ENCODE results near the gene ESRRA. TPM values are rescaled to one million over a fixed set of nuclear protein-coding genes. Genes with fewer than 3 reads are reported as not detected.

ESRRA gene
- total and polyA plus RNA-seq, 10 of the 15 experiments (the other 5 are each of a cell fraction or from before 2014, with no cell fraction given): 0.32 to 48.9 (median 12.6) TPM

DNA sequence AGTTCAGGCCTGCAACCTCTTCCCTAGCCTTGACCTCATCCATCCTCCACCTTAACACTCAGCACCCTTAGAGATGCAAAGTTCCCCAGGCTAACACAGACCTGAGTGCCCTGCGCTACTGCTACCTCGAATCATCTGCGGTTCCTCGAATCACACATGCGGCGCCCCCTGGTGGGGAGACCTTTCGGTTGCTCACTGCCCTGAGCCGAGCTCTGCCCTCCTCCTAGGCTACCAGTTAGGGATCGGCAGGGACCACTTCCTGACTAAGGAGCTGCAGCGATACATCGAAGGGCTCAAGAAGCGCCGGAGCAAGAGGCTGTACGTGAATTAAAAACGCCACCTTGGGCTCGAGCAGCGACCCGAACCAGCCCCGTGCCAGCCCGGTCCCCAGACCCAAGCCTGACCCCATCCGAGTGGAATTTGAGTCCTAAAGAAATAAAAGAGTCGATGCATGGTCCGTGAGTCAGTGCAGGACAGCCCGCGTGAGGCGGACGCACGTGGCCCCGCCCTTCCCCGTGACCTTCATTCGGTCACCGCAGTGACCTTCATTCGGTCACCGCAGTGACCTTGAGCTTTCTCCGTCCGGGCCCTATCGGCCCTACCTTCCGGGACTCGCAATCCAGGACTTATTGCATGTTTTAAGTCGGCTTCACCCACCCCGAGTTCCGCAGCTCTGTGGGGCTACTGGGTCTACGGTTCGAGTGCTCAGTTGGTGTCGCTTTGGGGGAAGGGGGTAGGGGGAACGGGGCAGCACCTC is 830 bp upstream of the ESRRA start (continued):
- no peak for TF ChIP-seq POLR2AphosphoS2 (IDR thresholded peaks at IDR 0.05; ENCODE audit: low read depth, low read length)
- peak; percentile 79 for TF ChIP-seq RAD51 (IDR thresholded peaks at IDR 0.05)

DNA sequence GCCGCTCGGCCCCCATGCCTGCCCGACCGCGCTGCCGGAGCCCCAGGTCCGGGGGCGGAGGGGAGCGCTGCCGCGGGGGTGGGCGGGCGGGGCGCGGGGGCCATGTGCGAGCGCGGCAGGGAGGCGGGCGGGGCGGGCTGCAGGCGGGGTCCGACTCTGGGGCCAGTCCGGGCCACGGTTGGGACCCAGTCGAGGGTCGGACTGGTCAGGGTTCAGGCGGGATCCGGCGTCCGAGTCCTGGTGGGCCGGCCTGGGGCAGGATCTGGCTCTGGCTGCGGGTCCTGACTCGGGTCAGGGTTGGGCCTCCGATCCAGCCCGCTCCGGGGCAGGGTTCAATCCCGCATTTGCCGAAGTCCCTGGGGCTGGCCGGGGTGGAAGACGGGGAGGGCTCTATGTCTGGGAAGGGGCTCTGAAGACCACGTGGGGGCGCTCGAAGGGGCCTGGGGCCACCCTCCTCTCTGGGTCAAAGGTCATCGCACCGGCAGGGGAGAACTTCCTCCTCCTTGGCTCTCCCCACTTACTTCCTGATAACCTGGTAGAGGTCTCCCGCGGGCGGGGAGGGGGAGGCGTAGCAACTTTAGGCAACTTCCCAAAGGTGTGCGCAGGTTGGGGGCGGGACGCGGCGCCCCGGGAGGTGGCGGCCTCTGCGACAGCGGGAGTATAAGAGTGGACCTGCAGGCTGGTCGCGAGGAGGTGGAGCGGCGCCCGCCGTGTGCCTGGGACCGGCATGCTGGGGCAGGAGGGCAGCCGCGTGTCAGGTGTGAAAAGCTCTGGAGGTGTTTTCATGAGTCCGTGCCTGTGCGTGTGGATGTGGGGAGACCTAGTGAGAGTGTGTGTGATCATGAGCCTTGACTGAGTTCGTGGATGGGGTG is 603 bp downstream of the ESRRA start:
- no peak for DNase-seq (ENCODE audit: low read depth, low spot score)
- Histone ChIP-seq H3K9ac (ENCODE audit: control insufficient read depth, insufficient read depth, low read length) (peak overlapping the region; percentile 80), H3K9me3 (replicated peaks; ENCODE audit: control insufficient read depth, insufficient read depth, low read length) (no peaks in the 10 kb centered on the region), H3K27me3 (replicated peaks in 1 of 2; ENCODE audit: control insufficient read depth in 2 of 2, insufficient read depth in 2 of 2, low read length in 1 of 2) (peaks cover 0 to under 1% of the 10 kb centered on the region in 2 experiments; a peak in 2 of 4 replicates), H3K27ac (ENCODE audit: control insufficient read depth, insufficient read depth) (peak overlapping the region; percentile 79), H3K36me3 (ENCODE audit: control insufficient read depth in 2 of 2, insufficient read depth in 2 of 2, low read length in 1 of 2) (peaks cover 0 to 3% of the 10 kb centered on the region in 2 experiments; a peak in 2 of 4 replicates), H2AFZ (ENCODE audit: control insufficient read depth, low read depth, low read length) (peak overlapping the region; percentile 58), H4K20me1 (ENCODE audit: control insufficient read depth, insufficient read depth) (no peaks in the 10 kb centered on the region), H3K4me1 (ENCODE audit: control insufficient read depth, insufficient read depth, low read length) (peaks cover 18% of the 10 kb centered on the region), H3K79me2 (ENCODE audit: control insufficient read depth, insufficient read depth, low read length) (peaks cover 24% of the 10 kb centered on the region), H3K4me2 (ENCODE audit: control insufficient read depth, insufficient read depth) (peak overlapping the region; percentile 99), H3K4me3 (peak overlapping the region; percentile 78)
- WGBS (ENCODE audit: insufficient coverage, insufficient replicate concordance, low lambda C conversion rate, missing lambda C conversion rate): 2% methylated on average over 41 of the region's 71 CpGs
- in situ Hi-C loops (cut with MboI) (no loop called here), intact Hi-C loops (cut with micrococcal nuclease; ENCODE audit: unreplicated experiment) (loop anchor here (1.0 to 2.0 kb wide), 5 partner anchors 11 to 65 kb away; partner anchors contain the start of genes CCDC88B, FKBP2 and TRMT112)
- BruUV-seq (replicated peaks): TSS peak; percentile 73
- ChIA-PET SMC1A (ENCODE audit: uncharacterized antibody, unreplicated experiment) (interaction anchor here (2.0 to 5.7 kb wide), 4 partner anchors 12 to 100 kb away, joined by 7 to 98 read pairs (median 12); partner anchors contain the start of genes FERMT3, PRDX5 and TRMT112), POLR2A (interaction anchor here (0.6 to 5.8 kb wide), 7 partner anchors 11 to 101 kb away, joined by 3 to 70 read pairs (median 14); partner anchors contain the start of genes BAD, FERMT3, PRDX5 and TRMT112), RAD21 (ENCODE audit: unreplicated experiment) (interaction anchor here (0.6 to 5.8 kb wide), 7 partner anchors 12 to 99 kb away, joined by 3 to 125 read pairs (median 6); partner anchors contain the start of genes FERMT3, PRDX5 and TRMT112), CTCF (interaction anchor here (0.5 to 5.8 kb wide), 9 partner anchors 11 to 174 kb away, joined by 3 to 74 read pairs (median 13); partner anchors contain the start of genes BAD, GPR137, PRDX5 and TRMT112)
- FAIRE-seq: no peak
- ATAC-seq: peak; percentile 37
- TF ChIP-seq EZH2 (IDR thresholded peaks at IDR 0.05; ENCODE audit: borderline replicate concordance, control insufficient read depth, low read depth, low read length): no peak
- TF ChIP-seq, protein P1, sequence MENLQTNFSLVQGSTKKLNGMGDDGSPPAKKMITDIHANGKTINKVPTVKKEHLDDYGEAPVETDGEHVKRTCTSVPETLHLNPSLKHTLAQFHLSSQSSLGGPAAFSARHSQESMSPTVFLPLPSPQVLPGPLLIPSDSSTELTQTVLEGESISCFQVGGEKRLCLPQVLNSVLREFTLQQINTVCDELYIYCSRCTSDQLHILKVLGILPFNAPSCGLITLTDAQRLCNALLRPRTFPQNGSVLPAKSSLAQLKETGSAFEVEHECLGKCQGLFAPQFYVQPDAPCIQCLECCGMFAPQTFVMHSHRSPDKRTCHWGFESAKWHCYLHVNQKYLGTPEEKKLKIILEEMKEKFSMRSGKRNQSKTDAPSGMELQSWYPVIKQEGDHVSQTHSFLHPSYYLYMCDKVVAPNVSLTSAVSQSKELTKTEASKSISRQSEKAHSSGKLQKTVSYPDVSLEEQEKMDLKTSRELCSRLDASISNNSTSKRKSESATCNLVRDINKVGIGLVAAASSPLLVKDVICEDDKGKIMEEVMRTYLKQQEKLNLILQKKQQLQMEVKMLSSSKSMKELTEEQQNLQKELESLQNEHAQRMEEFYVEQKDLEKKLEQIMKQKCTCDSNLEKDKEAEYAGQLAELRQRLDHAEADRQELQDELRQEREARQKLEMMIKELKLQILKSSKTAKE (IDR thresholded peaks at IDR 0.05; ENCODE audit: low read depth, poor library complexity, severe bottlenecking): no peak
- TF ChIP-seq CREM (IDR thresholded peaks at IDR 0.05; ENCODE audit: low read depth): no peak
- TF ChIP-seq RUNX3 (IDR thresholded peaks at IDR 0.05; ENCODE audit: low read length): no peak
- TF ChIP-seq, protein P2, sequence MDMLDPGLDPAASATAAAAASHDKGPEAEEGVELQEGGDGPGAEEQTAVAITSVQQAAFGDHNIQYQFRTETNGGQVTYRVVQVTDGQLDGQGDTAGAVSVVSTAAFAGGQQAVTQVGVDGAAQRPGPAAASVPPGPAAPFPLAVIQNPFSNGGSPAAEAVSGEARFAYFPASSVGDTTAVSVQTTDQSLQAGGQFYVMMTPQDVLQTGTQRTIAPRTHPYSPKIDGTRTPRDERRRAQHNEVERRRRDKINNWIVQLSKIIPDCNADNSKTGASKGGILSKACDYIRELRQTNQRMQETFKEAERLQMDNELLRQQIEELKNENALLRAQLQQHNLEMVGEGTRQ (IDR thresholded peaks at IDR 0.05; ENCODE audit: borderline replicate concordance, low read depth, low read length): no peak
- no peak for TF ChIP-seq ZSCAN29 (IDR thresholded peaks at IDR 0.05)
- TF ChIP-seq NR2C1 (IDR thresholded peaks at IDR 0.05): peak; percentile 96
- TF ChIP-seq, protein P3, sequence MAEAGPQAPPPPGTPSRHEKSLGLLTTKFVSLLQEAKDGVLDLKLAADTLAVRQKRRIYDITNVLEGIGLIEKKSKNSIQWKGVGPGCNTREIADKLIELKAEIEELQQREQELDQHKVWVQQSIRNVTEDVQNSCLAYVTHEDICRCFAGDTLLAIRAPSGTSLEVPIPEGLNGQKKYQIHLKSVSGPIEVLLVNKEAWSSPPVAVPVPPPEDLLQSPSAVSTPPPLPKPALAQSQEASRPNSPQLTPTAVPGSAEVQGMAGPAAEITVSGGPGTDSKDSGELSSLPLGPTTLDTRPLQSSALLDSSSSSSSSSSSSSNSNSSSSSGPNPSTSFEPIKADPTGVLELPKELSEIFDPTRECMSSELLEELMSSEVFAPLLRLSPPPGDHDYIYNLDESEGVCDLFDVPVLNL (IDR thresholded peaks at IDR 0.05; ENCODE audit: low read depth, low read length): no peak
- TF ChIP-seq BHLHE40 (IDR thresholded peaks at IDR 0.05; ENCODE audit: borderline replicate concordance in 1 of 2, low read depth in 2 of 2, low read length in 1 of 2): no peak; a peak in 2 of 4 replicates
- TF ChIP-seq, protein P4, sequence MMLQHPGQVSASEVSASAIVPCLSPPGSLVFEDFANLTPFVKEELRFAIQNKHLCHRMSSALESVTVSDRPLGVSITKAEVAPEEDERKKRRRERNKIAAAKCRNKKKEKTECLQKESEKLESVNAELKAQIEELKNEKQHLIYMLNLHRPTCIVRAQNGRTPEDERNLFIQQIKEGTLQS (IDR thresholded peaks at IDR 0.05; ENCODE audit: borderline replicate concordance, extremely low read depth, low read depth, low read length): no peak
